GM21619 (cell line): ENCODE measurements around the gene NDUFB11.

ENCODE experiments used
- ATAC-seq: cut with Tn5 transposase; IDR thresholded peaks from one replicate; pipeline ENCODE4 v1.9.1; 2021; ENCODE audit not compliant: unreplicated experiment

The NDUFB11 gene

DNA sequence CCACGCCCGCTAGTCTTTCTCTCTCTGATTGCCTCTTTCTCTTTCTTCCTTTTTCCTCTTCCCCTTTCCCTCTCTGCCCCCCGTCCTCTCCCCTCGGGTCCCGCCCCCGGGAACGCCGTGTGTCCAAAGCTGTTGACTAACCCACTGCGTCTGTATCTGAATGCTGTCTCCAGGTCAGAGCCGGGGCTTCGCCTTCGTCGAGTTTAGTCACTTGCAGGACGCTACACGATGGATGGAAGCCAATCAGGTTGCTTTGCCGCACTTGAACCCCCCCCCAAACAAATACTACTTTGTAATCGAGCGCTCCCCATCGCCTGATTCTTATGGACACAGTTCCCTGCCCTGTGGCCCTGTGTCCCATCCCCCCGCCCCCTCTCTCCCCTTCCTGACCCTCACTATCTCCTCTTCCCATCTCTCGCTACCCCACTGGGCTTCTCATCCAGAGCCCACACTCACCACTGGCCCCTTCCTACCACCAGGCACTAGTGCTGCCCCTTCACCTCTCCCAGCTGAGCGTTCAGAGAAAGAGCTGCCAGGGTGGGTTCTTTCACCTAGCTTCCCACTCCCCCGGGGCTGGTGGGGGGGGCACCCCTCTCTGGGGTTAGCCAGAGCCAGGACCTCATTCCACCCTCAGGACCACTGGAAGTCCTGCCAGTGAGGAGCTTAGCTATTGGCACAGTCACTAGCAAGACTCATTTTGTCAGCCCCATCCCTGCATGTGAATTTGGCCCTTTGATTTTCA is 30.5 kb upstream of the NDUFB11 start:
- no peak for ATAC-seq

DNA sequence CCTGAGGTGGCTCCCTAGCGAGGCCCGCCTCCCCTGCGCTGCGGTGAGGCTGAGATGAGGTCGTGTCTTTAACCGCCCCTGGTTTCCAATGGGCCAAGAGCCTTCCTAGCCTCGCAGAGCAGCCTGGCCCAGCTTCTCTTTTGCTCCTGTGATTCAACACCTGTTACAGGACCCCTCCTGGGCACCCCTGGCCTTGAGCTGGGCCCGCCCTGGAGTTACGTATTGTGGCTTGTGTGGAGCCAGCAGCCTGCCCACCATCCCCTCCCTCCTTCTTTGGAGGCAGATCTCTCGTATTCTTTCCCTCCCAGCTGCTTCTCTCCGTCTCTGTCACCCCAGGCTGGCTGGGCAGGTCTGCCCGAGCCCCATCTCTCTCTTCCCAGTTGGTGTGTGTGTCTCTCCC is 29.9 kb upstream of the NDUFB11 start:
- no peak for ATAC-seq

DNA sequence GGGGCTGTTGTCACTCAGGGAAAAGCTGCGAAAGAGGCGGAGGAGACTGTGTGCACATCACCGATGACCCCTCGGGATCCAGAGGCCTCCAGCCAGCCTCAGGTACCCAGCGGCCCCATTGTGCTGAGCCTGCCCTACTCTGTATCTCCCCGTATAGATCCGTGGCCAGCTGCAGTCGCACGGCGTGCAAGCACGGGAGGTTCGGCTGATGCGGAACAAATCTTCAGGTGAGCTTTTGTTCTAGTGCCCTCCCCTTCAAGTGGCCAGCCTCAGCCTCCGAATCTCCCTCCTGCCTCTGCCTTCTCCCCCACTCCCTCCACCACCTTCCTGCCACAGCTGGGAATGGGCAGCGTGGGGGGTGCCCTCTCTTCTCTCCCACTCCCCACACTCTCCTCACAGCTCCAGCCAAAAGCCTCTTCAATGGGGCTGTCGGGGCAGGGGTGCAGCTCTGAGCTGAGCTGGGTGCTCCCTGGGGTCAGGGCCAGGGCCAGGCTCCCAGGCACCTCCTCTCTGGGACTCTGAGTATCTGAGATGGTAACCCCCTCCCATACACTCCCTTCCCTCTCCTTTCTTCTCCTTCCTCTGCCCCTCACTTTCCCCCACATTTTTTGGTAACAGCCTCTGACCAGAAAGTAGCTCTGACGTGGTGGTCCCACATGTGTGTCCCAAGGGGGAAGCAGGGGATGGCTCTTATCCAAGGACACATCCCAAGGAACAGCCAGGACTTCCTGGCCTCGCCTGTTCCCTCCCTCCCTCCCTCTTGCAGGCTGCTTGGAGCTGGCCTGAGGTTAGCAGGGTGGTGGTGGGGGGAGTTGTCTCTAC is 28.7 kb upstream of the NDUFB11 start:
- no peak for ATAC-seq

DNA sequence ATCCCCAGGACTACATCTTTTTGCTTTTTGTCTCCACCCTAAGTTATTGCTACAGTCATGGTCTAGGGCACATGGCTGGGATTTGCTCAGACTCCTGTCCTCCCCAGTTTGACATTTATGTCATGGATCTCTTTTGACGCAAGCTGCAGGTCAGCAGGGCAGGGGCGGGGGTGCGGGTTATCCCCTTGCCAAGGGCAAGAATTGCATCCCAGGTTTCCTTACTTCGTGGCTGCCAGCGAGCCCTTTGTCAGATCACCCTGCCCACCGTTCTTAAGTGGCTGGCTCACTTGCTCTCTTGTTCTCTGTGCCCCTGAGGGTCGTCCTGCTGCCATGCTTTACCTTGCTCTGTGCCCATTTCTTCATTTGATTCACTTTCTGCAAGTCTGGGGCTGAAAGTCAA is 28.0 kb upstream of the NDUFB11 start:
- no peak for ATAC-seq

DNA sequence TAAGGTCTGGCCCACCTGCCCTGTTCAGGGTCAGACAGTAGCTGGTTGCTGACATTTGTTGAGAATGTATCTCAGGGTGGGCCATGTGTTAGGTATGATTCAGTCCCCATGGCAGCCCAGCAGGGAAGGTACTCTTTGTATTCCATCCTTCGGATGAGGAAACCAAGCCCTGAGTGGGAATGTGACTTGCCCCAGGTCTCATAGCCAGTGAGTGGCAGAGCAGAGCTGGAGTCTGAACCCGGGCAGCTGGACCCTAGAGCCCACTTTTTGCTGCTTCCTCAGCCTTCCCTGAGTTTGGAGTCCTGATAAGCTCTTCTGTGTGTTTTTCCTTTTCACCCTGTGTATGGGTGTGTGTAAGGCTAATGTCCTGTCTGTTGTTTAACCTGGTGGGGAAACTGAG is 27.5 kb upstream of the NDUFB11 start:
- no peak for ATAC-seq

DNA sequence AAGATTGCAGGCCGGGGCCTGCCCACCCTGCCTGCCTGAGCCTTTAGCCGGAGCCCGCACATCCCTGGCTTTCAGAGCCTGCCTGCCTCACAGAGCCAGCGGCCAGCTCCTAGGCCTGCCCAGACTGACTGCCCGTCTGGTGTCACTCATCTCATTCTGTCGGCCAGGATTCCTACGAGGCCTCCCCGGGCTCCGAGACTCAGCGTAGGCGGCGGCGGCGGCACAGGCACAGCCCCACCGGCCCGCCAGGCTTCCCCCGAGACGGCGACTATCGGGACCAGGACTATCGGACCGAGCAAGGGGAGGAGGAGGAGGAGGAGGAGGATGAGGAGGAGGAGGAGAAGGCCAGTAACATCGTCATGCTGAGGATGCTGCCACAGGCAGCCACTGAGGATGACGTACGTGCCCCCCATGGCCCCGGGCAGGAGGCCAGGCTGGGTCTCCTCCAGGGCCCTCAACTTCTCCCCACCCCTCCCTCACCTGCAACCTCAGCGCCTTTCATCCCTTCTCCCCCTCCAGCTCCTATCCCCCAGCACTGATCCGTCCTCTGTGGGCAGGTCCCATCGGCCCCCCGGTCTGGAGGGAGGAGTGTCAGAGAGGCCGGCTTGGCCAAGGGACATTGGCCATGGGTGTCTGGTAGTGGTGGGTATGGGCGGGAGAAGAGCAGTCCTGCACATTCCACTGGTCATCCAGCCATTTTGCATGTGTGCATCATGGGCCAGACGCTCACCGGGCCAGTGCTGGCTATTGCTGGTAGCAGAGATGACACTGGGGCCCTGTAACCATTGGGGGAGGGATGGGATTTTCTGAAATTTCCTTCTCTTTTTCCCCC is 26.6 kb upstream of the NDUFB11 start:
- no peak for ATAC-seq

DNA sequence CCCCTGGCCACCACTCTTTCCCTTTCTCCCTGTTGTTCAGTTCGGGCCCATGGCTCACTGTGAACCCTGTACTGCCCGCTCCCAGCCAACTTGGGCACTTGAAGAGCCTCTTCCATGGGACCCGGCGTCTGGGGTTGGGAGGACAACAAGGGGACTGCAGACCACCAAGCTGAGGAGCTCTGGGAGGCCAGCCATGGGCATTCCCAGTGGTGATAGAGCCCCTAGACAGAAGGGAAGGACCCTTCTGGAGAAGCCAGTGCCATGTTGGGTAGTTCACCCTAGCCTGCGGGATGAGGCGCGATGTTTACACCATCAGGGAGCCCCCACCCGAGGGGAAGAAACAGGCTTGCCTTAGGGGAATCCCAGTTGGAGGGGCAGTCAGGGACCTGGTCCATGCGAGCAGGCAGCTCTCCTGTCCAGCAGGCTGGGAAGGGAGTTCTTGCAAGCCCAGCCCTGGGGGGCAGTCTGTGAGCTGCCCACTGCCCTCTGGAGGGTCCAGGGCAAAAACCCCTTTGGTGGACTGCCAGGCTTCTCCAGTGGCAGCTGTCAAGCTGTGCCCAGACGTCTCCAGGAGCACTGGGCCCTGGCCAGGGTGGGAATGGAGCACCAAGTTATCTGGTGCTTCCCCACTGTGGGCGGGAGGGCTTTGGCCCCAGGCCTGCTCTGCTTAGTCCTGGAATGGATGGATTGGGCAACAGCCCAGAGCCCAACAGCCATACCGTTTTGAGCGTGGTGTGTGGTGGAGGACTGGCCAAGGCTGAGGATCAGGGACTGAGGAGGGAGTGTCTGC is 25.4 kb upstream of the NDUFB11 start:
- ATAC-seq: no peak

DNA sequence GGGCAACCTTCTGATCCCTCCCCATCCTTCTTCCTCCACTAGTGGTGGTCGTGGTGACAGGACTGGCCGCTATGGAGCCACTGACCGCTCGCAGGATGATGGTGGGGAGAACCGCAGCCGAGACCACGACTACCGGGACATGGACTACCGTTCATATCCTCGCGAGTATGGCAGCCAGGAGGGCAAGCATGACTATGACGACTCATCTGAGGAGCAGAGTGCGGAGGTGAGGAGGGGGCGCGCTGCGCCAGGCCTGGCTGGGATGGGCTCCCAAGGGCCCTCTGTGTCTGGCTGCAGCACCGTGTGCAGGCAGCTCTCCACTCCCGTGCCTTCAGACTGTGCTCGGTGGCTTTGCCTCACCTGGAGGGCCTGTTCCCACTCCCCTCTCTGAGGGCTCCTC is 24.8 kb upstream of the NDUFB11 start:
- ATAC-seq: no peak

DNA sequence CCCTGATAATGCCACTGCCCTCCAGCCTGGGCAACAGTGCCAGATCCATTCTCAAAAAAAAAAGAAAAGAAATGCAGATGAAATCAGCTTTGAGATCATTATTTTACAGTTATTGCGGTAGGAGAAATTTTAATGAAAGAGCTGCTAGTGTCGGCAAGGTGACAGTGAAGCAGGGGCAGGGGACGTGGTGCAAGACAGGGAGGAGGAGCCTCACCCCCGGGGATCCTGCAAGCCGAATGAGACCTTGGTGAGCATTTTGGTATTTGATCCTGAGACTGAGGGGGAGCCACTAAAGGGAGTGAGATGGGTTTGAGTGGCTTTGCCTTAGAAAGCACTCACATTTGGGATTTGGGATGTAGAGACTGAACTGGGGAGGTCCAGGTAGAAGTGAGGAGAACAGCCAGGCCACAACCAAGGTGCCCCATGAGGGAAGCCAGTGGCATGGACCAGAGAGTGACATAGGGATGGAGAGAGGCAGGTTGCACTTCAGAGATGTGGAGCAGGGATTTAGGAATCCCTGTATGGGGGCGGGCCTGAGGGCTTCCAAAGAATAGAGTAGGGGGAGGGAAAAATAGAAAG is 24.1 kb upstream of the NDUFB11 start:
- no peak for ATAC-seq

DNA sequence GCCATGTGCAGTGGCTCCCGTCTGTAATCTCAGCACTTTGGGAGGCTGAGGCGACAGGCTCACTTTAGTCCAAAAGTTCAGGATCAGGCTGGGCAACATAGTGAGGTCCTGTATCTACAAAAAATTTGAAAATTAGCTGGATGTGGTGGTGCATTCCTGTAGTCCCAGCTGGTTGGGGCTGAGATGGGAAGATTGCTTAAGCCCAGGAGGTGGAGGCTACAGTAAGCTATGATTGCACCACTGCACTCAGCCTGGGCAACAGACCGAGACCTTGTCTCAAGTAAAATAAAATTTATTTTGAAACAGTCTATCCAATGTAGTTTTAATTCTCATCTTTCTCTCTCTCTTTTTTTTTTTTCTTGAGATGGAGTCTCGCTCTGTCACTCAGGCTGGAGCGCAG is 21.6 kb upstream of the NDUFB11 start:
- no peak for ATAC-seq

DNA sequence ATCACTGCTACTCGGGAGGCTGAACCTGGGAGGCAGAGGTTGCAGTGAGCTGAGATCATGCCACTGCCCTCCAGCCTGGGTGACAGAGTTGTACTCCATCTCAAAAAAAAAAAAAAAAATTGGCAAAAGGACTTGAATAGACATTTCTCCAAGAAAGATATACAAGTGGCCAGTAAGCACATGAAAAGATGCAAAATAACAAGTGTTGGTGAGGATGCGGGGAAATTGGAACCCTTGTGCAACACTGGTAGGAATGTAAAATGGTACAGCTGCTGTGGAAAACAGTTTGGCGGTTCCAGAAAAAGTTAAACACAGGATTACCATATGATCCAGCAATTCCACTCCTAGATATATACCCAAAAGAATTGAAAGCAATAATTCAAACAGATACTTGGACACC is 19.9 kb upstream of the NDUFB11 start:
- no peak for ATAC-seq

DNA sequence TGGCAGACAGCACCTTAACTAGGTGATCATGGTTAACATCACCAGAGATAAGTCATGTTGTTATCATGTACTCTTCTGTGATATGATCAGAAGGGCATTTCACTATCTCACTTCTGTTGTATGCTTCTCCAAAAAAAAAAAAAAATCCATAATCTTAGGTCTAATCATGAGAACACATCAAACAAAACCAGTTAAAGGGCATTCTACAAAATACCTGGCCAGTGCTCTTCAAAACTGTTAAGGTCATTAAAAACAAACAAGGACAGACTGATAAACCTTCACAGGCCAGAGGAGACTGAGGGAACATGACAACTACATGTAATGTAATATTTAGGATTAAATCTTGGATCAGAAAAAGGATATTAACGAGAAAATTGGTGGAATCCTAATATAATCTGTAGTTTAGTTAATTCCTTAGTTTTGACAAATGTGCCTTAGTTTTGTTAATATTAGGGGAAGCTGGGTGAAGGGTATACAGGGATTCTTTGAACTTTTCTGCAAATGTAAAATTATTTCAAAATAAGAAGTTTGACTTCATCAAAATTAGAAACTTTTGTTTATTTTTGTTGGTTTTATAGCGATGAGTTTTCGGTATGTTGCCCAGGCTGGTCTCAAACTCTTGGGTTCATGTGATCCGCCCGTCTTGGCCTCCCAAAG is 18.6 kb upstream of the NDUFB11 start:
- ATAC-seq: no peak

DNA sequence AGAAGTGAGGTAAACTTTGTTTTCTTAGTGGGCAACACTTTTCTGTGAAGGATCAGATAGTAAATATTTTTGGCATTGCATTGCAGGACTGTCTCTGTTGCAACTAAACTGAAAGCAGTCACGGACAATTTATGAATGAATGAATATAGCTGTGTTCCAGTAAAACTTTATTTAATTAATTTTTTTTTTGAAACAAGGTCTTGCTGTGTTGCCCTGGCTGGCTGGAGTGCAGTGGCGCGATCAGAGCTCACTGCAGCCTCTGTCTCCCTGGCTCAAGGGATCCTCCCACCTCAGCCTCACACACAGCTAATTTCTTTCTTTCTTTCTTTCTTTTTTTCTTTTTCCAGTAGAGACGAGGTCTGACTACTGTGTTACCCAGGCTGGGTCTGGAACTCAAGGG is 16.3 kb upstream of the NDUFB11 start:
- ATAC-seq: no peak

DNA sequence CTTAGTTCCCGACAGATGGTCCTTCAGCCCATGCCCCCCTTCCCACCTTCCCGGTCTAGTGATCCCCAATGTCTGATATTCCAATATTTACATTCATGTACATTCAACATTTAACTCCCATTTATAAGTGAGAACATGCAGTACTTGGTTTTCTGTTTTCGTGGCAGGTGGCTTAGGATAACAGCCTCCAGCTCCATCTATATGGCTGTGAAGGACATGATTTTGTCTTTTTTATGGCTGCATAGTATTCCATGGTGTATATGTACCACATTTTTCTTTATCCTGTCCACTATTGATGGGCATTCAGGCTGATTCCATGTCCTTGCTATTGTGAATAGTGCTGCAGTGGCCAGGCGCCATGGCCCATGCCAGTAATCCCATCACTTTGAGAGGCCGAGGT is 14.3 kb upstream of the NDUFB11 start:
- no peak for ATAC-seq

DNA sequence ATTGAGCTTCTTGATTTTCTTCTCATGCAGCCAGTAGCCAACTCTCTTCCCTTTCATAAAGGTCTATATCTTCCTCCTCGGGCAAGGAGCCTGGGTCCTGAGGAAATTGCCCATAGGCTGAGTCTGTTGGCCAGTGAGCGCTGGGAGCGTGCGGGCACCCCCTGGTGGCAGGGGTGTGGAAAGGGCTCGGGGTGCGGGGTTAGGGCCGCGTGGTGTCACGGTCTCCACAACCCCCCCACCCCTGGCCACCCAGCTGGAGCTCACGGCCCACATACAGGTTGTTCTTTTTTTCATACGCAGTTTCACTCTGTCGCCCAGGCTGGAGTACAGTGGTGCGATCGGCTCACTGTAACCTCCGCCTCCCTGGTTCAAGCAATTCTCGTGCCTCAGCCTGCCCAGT is 13.6 kb upstream of the NDUFB11 start:
- ATAC-seq: no peak

DNA sequence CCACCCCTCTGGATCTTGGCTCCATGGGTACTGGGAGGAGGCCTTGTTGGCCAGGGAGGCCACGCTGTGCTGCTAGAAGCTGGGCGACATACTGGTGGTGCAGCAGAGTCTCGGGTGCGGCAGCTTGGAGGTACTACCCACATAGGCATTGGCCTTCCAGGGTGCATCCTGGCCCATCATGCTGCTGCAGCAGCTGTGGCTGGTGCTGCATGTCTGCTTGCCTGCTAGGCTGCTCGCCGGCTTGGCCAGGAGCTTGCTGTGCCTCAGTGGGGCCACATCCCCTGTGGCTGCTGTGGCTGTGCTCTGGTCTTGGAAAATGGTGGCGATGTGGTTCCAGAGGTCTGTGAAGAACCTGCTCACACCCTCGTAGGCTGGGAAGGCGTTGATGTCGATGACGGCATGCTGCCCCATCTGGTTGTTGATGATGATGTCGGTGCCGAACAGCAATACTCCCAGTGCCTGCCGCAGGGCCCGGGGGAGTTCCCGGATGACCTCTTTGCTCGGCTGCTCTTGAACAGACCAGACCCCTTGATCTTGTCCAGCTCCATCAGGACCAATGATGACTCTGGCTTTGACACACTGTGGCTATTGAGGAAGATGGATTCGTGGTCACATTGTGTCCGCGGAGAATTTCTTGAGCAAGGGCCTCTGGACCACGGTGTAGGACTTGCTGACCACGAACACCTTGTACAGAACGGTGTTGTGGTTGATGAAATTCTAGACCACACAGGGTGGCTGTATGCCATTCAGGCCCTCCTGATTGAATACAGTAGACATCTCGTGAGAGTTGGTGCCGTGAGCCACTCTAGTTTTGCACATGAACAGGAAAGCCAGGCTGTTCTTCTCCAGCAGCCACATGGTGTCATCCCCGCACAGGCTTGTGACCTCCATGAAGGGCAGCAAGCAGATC is 12.4 kb upstream of the NDUFB11 start:
- ATAC-seq: no peak

DNA sequence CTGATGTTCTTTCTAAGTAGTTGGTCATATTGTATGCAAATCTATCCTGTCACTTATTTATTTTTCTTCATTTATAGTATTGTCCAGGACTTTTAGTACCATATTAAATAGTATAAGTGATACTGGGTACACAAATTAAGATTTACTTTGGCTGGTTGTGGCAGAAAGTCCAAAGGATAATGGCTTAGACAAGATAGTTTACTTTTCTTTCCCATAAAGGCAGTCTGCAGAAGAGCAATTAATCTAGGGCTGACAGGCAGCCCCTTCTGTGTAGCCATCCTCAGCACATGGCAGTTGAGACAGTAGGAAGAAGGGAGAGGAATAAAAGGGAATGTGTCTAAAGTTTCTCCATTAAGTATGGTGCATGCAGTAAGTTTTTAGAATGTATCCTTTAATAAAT is 6.9 kb upstream of the NDUFB11 start:
- ATAC-seq: no peak

DNA sequence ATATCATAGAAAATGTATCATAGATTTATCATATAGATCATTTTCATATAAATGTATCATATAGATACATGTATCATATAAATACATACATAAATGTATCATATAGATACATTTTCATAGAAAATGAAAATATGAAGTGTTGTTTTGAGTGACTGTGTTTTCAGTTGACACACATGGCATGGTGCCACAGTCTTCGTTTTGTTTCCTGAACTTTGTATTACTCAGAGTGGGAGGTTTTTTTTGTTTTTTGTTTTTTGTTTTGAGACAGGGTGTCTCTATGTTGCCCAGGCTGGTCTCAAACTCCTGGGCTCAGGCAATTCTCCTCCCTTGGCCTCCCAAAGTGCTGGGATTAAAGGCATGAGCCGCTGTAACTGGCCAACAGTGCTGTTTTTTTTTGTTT is 4.4 kb upstream of the NDUFB11 start:
- ATAC-seq: no peak
